ENCODE measurements around the gene DDX51.

Gene DDX51

GRCh38 chr12:132099739-132100138 lies 44.4 kb downstream of the DDX51 start:
- TF ChIP-seq CTCF (IDR thresholded peaks at IDR 0.05; ENCODE audit: low read length, missing control alignments) = no peak
- no peak for DNase-seq (ENCODE audit: low read depth)
- no peak overlapping the region for H3K4me3 ChIP-seq (replicated peaks; ENCODE audit: low read depth, low read length)

GRCh38 chr12:132095520-132096409 lies 48.4 kb downstream of the DDX51 start:
- no peak for DNase-seq (ENCODE audit: low read depth)
- no peak overlapping the region for H3K4me3 ChIP-seq (replicated peaks; ENCODE audit: low read depth, low read length)
- no peak for TF ChIP-seq CTCF (IDR thresholded peaks at IDR 0.05; ENCODE audit: low read length, missing control alignments)

- no peak for TF ChIP-seq CTCF (IDR thresholded peaks at IDR 0.05; ENCODE audit: low read length, missing control alignments)
- no peak overlapping the region for H3K4me3 ChIP-seq (replicated peaks; ENCODE audit: low read depth, low read length)
- DNase-seq (ENCODE audit: low read depth) = no peak
These were observed 49.7 kb downstream of the DDX51 start for GRCh38 chr12:132094269-132094891.

- peak; percentile 33 for DNase-seq (ENCODE audit: low read depth)
- no peak for TF ChIP-seq CTCF (IDR thresholded peaks at IDR 0.05; ENCODE audit: low read length, missing control alignments)
- H3K4me3 ChIP-seq (replicated peaks; ENCODE audit: low read depth, low read length) = no peak overlapping the region
These were observed 54.7 kb downstream of the DDX51 start for GRCh38 chr12:132089407-132089910.
